ENCODE data around the gene CCDC106.

The CCDC106 gene

GRCh38 chr19:55647732-55648584 lies at the start of gene CCDC106 (continued):
- TF ChIP-seq, protein P1, sequence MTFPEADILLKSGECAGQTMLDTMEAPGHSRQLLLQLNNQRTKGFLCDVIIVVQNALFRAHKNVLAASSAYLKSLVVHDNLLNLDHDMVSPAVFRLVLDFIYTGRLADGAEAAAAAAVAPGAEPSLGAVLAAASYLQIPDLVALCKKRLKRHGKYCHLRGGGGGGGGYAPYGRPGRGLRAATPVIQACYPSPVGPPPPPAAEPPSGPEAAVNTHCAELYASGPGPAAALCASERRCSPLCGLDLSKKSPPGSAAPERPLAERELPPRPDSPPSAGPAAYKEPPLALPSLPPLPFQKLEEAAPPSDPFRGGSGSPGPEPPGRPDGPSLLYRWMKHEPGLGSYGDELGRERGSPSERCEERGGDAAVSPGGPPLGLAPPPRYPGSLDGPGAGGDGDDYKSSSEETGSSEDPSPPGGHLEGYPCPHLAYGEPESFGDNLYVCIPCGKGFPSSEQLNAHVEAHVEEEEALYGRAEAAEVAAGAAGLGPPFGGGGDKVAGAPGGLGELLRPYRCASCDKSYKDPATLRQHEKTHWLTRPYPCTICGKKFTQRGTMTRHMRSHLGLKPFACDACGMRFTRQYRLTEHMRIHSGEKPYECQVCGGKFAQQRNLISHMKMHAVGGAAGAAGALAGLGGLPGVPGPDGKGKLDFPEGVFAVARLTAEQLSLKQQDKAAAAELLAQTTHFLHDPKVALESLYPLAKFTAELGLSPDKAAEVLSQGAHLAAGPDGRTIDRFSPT (tag by site-specific recombination; IDR thresholded peaks at IDR 0.05): peak; percentile 82
- TF ChIP-seq ZNF37A (tag by site-specific recombination; IDR thresholded peaks at IDR 0.05) (no peak), ZNF843 (tag by site-specific recombination; IDR thresholded peaks at IDR 0.05) (peak; percentile 16; the same call in 1 of the 2 replicates), ZIC2 (tag by site-specific recombination; IDR thresholded peaks at IDR 0.05) (peak; percentile 37; the same call in 1 of the 2 replicates), GLI2 (tag by site-specific recombination; IDR thresholded peaks at IDR 0.05; ENCODE audit: borderline replicate concordance, low read depth) (no peak), ZFP37 (tag by site-specific recombination; IDR thresholded peaks at IDR 0.05) (peak; percentile 77; the same call in 1 of the 2 replicates), CTCF (tag by site-specific recombination; IDR thresholded peaks at IDR 0.05) (no peak), SETDB1 (IDR thresholded peaks at IDR 0.05; ENCODE audit: insufficient read length, low read length) (no peak), ZNF660 (tag by site-specific recombination; IDR thresholded peaks at IDR 0.05) (peak; percentile 84; the same call in 1 of the 2 replicates), ZNF23 (tag by site-specific recombination; IDR thresholded peaks at IDR 0.05; ENCODE audit: borderline replicate concordance) (no peak), ZNF140 (tag by site-specific recombination; IDR thresholded peaks at IDR 0.05) (no peak), ZNF510 (tag by site-specific recombination; IDR thresholded peaks at IDR 0.05; ENCODE audit: insufficient replicate concordance) (no peak), ZEB2 (tag by site-specific recombination; IDR thresholded peaks at IDR 0.05) (peak; percentile 88), ZNF626 (tag by site-specific recombination; IDR thresholded peaks at IDR 0.05) (no peak), ZNF623 (tag by site-specific recombination; IDR thresholded peaks at IDR 0.05) (no peak), ZSCAN30 (tag by site-specific recombination; IDR thresholded peaks at IDR 0.05) (0 out of 2 replicates have a peak, but pooled peaks have one; percentile 35), ZNF518A (tag by site-specific recombination; conservative IDR thresholded peaks at IDR 0.05; ENCODE audit: low read depth) (0 out of 2 replicates have a peak, but pooled peaks have one; percentile 18)
- TF ChIP-seq, protein P2, sequence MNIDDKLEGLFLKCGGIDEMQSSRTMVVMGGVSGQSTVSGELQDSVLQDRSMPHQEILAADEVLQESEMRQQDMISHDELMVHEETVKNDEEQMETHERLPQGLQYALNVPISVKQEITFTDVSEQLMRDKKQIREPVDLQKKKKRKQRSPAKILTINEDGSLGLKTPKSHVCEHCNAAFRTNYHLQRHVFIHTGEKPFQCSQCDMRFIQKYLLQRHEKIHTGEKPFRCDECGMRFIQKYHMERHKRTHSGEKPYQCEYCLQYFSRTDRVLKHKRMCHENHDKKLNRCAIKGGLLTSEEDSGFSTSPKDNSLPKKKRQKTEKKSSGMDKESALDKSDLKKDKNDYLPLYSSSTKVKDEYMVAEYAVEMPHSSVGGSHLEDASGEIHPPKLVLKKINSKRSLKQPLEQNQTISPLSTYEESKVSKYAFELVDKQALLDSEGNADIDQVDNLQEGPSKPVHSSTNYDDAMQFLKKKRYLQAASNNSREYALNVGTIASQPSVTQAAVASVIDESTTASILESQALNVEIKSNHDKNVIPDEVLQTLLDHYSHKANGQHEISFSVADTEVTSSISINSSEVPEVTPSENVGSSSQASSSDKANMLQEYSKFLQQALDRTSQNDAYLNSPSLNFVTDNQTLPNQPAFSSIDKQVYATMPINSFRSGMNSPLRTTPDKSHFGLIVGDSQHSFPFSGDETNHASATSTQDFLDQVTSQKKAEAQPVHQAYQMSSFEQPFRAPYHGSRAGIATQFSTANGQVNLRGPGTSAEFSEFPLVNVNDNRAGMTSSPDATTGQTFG (tag by site-specific recombination; IDR thresholded peaks at IDR 0.05; ENCODE audit: borderline replicate concordance): no peak
- TF ChIP-seq, protein P3, sequence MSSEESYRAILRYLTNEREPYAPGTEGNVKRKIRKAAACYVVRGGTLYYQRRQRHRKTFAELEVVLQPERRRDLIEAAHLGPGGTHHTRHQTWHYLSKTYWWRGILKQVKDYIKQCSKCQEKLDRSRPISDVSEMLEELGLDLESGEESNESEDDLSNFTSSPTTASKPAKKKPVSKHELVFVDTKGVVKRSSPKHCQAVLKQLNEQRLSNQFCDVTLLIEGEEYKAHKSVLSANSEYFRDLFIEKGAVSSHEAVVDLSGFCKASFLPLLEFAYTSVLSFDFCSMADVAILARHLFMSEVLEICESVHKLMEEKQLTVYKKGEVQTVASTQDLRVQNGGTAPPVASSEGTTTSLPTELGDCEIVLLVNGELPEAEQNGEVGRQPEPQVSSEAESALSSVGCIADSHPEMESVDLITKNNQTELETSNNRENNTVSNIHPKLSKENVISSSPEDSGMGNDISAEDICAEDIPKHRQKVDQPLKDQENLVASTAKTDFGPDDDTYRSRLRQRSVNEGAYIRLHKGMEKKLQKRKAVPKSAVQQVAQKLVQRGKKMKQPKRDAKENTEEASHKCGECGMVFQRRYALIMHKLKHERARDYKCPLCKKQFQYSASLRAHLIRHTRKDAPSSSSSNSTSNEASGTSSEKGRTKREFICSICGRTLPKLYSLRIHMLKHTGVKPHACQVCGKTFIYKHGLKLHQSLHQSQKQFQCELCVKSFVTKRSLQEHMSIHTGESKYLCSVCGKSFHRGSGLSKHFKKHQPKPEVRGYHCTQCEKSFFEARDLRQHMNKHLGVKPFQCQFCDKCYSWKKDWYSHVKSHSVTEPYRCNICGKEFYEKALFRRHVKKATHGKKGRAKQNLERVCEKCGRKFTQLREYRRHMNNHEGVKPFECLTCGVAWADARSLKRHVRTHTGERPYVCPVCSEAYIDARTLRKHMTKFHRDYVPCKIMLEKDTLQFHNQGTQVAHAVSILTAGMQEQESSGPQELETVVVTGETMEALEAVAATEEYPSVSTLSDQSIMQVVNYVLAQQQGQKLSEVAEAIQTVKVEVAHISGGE (tag by site-specific recombination; conservative IDR thresholded peaks at IDR 0.05; ENCODE audit: low read depth): peak; percentile 85
- TF ChIP-seq, protein P4, sequence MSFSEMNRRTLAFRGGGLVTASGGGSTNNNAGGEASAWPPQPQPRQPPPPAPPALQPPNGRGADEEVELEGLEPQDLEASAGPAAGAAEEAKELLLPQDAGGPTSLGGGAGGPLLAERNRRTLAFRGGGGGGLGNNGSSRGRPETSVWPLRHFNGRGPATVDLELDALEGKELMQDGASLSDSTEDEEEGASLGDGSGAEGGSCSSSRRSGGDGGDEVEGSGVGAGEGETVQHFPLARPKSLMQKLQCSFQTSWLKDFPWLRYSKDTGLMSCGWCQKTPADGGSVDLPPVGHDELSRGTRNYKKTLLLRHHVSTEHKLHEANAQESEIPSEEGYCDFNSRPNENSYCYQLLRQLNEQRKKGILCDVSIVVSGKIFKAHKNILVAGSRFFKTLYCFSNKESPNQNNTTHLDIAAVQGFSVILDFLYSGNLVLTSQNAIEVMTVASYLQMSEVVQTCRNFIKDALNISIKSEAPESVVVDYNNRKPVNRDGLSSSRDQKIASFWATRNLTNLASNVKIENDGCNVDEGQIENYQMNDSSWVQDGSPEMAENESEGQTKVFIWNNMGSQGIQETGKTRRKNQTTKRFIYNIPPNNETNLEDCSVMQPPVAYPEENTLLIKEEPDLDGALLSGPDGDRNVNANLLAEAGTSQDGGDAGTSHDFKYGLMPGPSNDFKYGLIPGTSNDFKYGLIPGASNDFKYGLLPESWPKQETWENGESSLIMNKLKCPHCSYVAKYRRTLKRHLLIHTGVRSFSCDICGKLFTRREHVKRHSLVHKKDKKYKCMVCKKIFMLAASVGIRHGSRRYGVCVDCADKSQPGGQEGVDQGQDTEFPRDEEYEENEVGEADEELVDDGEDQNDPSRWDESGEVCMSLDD (tag by site-specific recombination; IDR thresholded peaks at IDR 0.05): peak; percentile 95
